HG03175 (cell line): ENCODE results near the gene MYLK2.
A peak's percentile ranks its signal among the peaks of the same experiment; 100 is the strongest.
"Not testable (repeated sequence)": the region's sequence is repeated elsewhere in the genome, so short reads cannot be mapped to it uniquely, and the experiment has no call there.

ENCODE experiments used
- ATAC-seq: cut with Tn5 transposase; IDR thresholded peaks from one replicate; pipeline ENCODE4 v1.9.1; 2021; ENCODE audit warnings: mild to moderate bottlenecking, moderate library complexity; ENCODE audit not compliant: unreplicated experiment

The MYLK2 gene

GRCh38 chr20:31815408-31816188 is 3.6 kb upstream of the MYLK2 start:
- ATAC-seq: no peak

GRCh38 chr20:31816221-31816620 is 2.9 kb upstream of the MYLK2 start:
- no peak for ATAC-seq

- ATAC-seq: no peak
Measured at GRCh38 chr20:31817461-31817860, 1.7 kb upstream of the MYLK2 start.

GRCh38 chr20:31818376-31818908 is 714 bp upstream of the MYLK2 start:
- no peak for ATAC-seq

- ATAC-seq: no peak
Measured at GRCh38 chr20:31820228-31820627, 1.1 kb downstream of the MYLK2 start.

- ATAC-seq: no peak
Measured at GRCh38 chr20:31821427-31821826, 2.3 kb downstream of the MYLK2 start.

GRCh38 chr20:31822421-31823330 is 3.5 kb downstream of the MYLK2 start:
- ATAC-seq: peak; percentile 70

- no peak for ATAC-seq
Measured at GRCh38 chr20:31823360-31824124, 4.4 kb downstream of the MYLK2 start.

GRCh38 chr20:31824125-31824485 is 4.9 kb downstream of the MYLK2 start:
- no peak for ATAC-seq

- no peak for ATAC-seq
Measured at GRCh38 chr20:31824554-31825313, 5.6 kb downstream of the MYLK2 start.

GRCh38 chr20:31826074-31826473 is 6.9 kb downstream of the MYLK2 start:
- no peak for ATAC-seq

- ATAC-seq: no peak
Measured at GRCh38 chr20:31827059-31827458, 7.9 kb downstream of the MYLK2 start.

- ATAC-seq: not testable (repeated sequence)
Measured at GRCh38 chr20:31828016-31828415, 8.9 kb downstream of the MYLK2 start.

- no peak for ATAC-seq
Measured at GRCh38 chr20:31829731-31830130, 10.6 kb downstream of the MYLK2 start.

- ATAC-seq: no peak
Measured at GRCh38 chr20:31830406-31830981, 11.3 kb downstream of the MYLK2 start.

GRCh38 chr20:31831211-31831610 is 12.1 kb downstream of the MYLK2 start:
- no peak for ATAC-seq

- ATAC-seq: no peak
Measured at GRCh38 chr20:31831771-31832306, 12.7 kb downstream of the MYLK2 start.

- no peak for ATAC-seq
Measured at GRCh38 chr20:31833130-31833930, 14.2 kb downstream of the MYLK2 start.
